Hypothalamus (tissue), 51 donors: ENCODE measurements around the gene PHACTR2.
"Not testable (repeated sequence)": the region's sequence is repeated elsewhere in the genome, so short reads cannot be mapped to it uniquely, and the experiment has no call there.

Experiments
- DNase-seq, 51 donors: peaks; one replicate each; lab custom pipeline; 2025; lab: John Stamatoyannopoulos, UW

Gene PHACTR2

GRCh38 chr6:143758551-143758950 is 80.8 kb downstream of the PHACTR2 start:
- DNase-seq: no peak

- no peak for DNase-seq
Observed at GRCh38 chr6:143759666-143760065, 81.9 kb downstream of the PHACTR2 start.

GRCh38 chr6:143761074-143761473 is 83.3 kb downstream of the PHACTR2 start:
- DNase-seq: no peak

- no peak for DNase-seq
Observed at GRCh38 chr6:143762126-143762525, 84.4 kb downstream of the PHACTR2 start.

- DNase-seq: no peak
Observed at GRCh38 chr6:143765422-143766184, 87.8 kb downstream of the PHACTR2 start.

- DNase-seq: no peak
Observed at GRCh38 chr6:143766185-143766553, 88.4 kb downstream of the PHACTR2 start.

GRCh38 chr6:143767433-143767832 is 89.7 kb downstream of the PHACTR2 start:
- DNase-seq: no peak

- DNase-seq: peak in 1 of 51 donors; percentile 16
Observed at GRCh38 chr6:143772116-143773086, 94.6 kb downstream of the PHACTR2 start.

GRCh38 chr6:143773506-143774150 is 95.9 kb downstream of the PHACTR2 start:
- DNase-seq: no peak

GRCh38 chr6:143774347-143774746 is 96.6 kb downstream of the PHACTR2 start:
- DNase-seq: peak in 1 of 51 donors; percentile 28

GRCh38 chr6:143775336-143775735 is 97.6 kb downstream of the PHACTR2 start:
- no peak for DNase-seq

GRCh38 chr6:143778926-143779325 is 101.2 kb downstream of the PHACTR2 start:
- no peak for DNase-seq

- DNase-seq: no peak
Observed at GRCh38 chr6:143782481-143782880, 104.7 kb downstream of the PHACTR2 start.

GRCh38 chr6:143783077-143783476 is 105.3 kb downstream of the PHACTR2 start:
- DNase-seq: no peak

- no peak for DNase-seq
Observed at GRCh38 chr6:143784316-143784715, 106.6 kb downstream of the PHACTR2 start.

GRCh38 chr6:143786371-143786770 is 108.6 kb downstream of the PHACTR2 start:
- not testable (repeated sequence) for DNase-seq

GRCh38 chr6:143792402-143793279 is 114.9 kb downstream of the PHACTR2 start:
- no peak for DNase-seq

- DNase-seq: no peak
Observed at GRCh38 chr6:143793280-143793619, 115.5 kb downstream of the PHACTR2 start.

GRCh38 chr6:143796551-143796950 is 118.8 kb downstream of the PHACTR2 start:
- DNase-seq: not testable (repeated sequence)

GRCh38 chr6:143798487-143798886 is 120.7 kb downstream of the PHACTR2 start:
- not testable (repeated sequence) for DNase-seq
